HFFc6 (cell line): ENCODE data around the gene SOCS7. TPM values are rescaled to one million over a fixed set of nuclear protein-coding genes. Genes with fewer than 3 reads are reported as not detected.

Experiments
- DNase-seq: peaks from one replicate; pipeline ENCODE4 v3.0.0-alpha.2; 2018
- H3K27ac Mint-ChIP-seq: 2 replicates; pipeline ENCODE4 v1.8.0; 2020; ENCODE audit warnings: mild to moderate bottlenecking, mixed read lengths
- H3K27me3 Mint-ChIP-seq: 2 replicates; pipeline ENCODE4 v1.8.0; 2021; ENCODE audit warnings: mild to moderate bottlenecking, moderate library complexity, mixed read lengths; ENCODE audit not compliant: insufficient read depth
- H3K36me3 Mint-ChIP-seq: 2 replicates; pipeline ENCODE4 v1.8.0; 2021; ENCODE audit warnings: low read depth, mixed read lengths
- H3K4me1 Mint-ChIP-seq: 2 replicates; pipeline ENCODE4 v1.8.0; 2020; ENCODE audit warnings: low read depth, mixed read lengths
- H3K4me3 Mint-ChIP-seq: 2 replicates; pipeline ENCODE4 v1.8.0; 2020; ENCODE audit warnings: mild to moderate bottlenecking, moderate library complexity, mixed read lengths
- H3K9me3 Mint-ChIP-seq: 2 replicates; pipeline ENCODE4 v1.8.0; 2020; ENCODE audit warnings: mild to moderate bottlenecking, mixed read lengths
- total RNA-seq, 6 experiments: library from RNA; stranded (reverse); fragmentation: NEBNext Ultra II Directional; extraction: Animal tissue kit (Norgen Biotek cat#: 25700); gene quantifications; 2 replicates in 1 of 6; 3 replicates in 5 of 6; pipeline ENCODE4 v1.2.3, GENCODE V29; 2021
- TF ChIP-seq, protein P1 (sequence below): fragments of 200-600 bp; sonication (generic); IDR thresholded peaks from 2 replicates; pipeline ENCODE4 v1.5.0; 2021; ENCODE audit warnings: antibody characterized with exemption, mild to moderate bottlenecking

Gene SOCS7
- total RNA-seq, 6 experiments from 2014 or later, result 9.7 to 13.8 (median 11.1) TPM

- TF ChIP-seq, protein P1, sequence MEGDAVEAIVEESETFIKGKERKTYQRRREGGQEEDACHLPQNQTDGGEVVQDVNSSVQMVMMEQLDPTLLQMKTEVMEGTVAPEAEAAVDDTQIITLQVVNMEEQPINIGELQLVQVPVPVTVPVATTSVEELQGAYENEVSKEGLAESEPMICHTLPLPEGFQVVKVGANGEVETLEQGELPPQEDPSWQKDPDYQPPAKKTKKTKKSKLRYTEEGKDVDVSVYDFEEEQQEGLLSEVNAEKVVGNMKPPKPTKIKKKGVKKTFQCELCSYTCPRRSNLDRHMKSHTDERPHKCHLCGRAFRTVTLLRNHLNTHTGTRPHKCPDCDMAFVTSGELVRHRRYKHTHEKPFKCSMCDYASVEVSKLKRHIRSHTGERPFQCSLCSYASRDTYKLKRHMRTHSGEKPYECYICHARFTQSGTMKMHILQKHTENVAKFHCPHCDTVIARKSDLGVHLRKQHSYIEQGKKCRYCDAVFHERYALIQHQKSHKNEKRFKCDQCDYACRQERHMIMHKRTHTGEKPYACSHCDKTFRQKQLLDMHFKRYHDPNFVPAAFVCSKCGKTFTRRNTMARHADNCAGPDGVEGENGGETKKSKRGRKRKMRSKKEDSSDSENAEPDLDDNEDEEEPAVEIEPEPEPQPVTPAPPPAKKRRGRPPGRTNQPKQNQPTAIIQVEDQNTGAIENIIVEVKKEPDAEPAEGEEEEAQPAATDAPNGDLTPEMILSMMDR, result no peak
- peaks cover 19% of the 10 kb centered on the region for H3K27me3 Mint-ChIP-seq
- peaks cover 6% of the 10 kb centered on the region for H3K4me1 Mint-ChIP-seq
- DNase-seq, result no peak
- H3K9me3 Mint-ChIP-seq, result no peaks in the 10 kb centered on the region
- H3K4me3 Mint-ChIP-seq, result no peak overlapping the region
- H3K36me3 Mint-ChIP-seq, result no peaks in the 10 kb centered on the region
- H3K27ac Mint-ChIP-seq, result no peak overlapping the region
Observed at GRCh38 chr17:38344420-38344745, 7.3 kb upstream of the SOCS7 start.

GRCh38 chr17:38345743-38346142 lies 5.9 kb upstream of the SOCS7 start:
- no peaks in the 10 kb centered on the region for H3K36me3 Mint-ChIP-seq
- H3K4me1 Mint-ChIP-seq, result peaks cover 6% of the 10 kb centered on the region
- TF ChIP-seq, protein P1, result no peak
- DNase-seq, result no peak
- H3K9me3 Mint-ChIP-seq, result no peaks in the 10 kb centered on the region
- H3K27me3 Mint-ChIP-seq, result peaks cover 14% of the 10 kb centered on the region
- no peak overlapping the region for H3K4me3 Mint-ChIP-seq
- no peak overlapping the region for H3K27ac Mint-ChIP-seq

GRCh38 chr17:38349097-38349730 lies 2.4 kb upstream of the SOCS7 start:
- Mint-ChIP-seq H3K36me3 (0 out of 2 replicates have a peak, but pooled peaks cover 4% of the 10 kb centered on the region), H3K27ac (no peak overlapping the region), H3K27me3 (peaks cover 2% of the 10 kb centered on the region), H3K4me3 (no peak overlapping the region), H3K9me3 (no peaks in the 10 kb centered on the region), H3K4me1 (peaks cover 25% of the 10 kb centered on the region)
- TF ChIP-seq, protein P1, result peak; percentile 92
- peak; percentile 83 for DNase-seq

GRCh38 chr17:38350035-38350434 lies 1.6 kb upstream of the SOCS7 start:
- DNase-seq, result no peak
- Mint-ChIP-seq H3K27ac (peak overlapping the region; percentile 4; the same call in 1 of the 2 replicates), H3K27me3 (peaks cover 2% of the 10 kb centered on the region), H3K36me3 (peaks cover 12% of the 10 kb centered on the region; the same call in 1 of the 2 replicates), H3K9me3 (no peaks in the 10 kb centered on the region), H3K4me3 (no peak overlapping the region), H3K4me1 (peaks cover 34% of the 10 kb centered on the region)
- TF ChIP-seq, protein P1, result no peak

DNA sequence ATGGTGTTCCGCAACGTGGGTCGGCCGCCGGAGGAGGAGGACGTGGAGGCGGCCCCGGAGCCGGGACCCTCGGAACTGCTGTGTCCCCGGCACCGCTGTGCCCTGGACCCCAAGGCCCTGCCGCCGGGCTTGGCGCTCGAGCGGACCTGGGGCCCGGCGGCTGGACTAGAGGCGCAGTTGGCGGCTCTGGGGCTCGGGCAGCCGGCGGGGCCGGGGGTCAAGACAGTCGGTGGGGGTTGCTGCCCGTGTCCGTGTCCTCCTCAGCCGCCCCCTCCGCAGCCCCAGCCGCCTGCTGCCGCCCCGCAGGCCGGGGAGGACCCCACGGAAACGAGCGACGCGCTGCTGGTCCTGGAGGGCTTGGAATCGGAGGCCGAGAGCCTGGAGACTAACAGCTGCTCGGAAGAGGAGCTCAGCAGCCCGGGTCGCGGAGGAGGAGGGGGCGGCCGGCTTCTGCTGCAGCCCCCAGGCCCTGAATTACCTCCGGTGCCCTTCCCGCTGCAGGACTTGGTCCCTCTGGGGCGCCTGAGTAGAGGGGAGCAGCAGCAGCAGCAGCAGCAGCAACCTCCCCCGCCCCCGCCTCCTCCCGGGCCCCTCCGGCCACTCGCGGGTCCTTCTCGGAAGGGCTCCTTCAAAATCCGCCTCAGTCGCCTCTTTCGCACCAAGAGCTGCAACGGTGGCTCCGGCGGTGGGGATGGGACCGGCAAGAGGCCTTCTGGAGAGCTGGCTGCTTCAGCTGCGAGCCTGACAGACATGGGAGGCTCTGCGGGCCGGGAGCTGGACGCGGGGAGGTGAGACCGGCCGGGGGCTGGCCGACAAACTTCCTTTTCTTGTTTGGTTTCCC lies 821 bp downstream of the SOCS7 start:
- peaks cover 16% of the 10 kb centered on the region; the same call in 1 of the 2 replicates for H3K36me3 Mint-ChIP-seq
- no peaks in the 10 kb centered on the region for H3K27me3 Mint-ChIP-seq
- H3K27ac Mint-ChIP-seq, result peak overlapping the region; percentile 50
- H3K9me3 Mint-ChIP-seq, result no peaks in the 10 kb centered on the region
- no peak for DNase-seq
- TF ChIP-seq, protein P1, result no peak
- peak overlapping the region; percentile 90 for H3K4me3 Mint-ChIP-seq
- H3K4me1 Mint-ChIP-seq, result peaks cover 52% of the 10 kb centered on the region
